Activated CD4-positive, alpha-beta memory T cell treated with anti-CD3 and anti-CD28 coated beads for 36 hours (primary cell): Measurements from ENCODE around the gene PTPRM. TPM values are rescaled to one million over a fixed set of nuclear protein-coding genes. Genes with fewer than 3 reads are reported as not detected.

Experiments used
- CTCF ChIA-PET: fragments of 350-600 bp; sonication (Branson Sonifier 250); formaldehyde crosslinking; loops from one replicate; lab custom pipeline; 2021; ENCODE audit warnings: antibody characterized with exemption, inconsistent platforms; lab: Charles Lee
- POLR2A ChIA-PET: fragments of 350-600 bp; sonication (Branson Sonifier 250); formaldehyde crosslinking; loops from one replicate; lab custom pipeline; 2021; ENCODE audit warnings: antibody characterized with exemption; lab: Charles Lee
- DNase-seq: peaks from one replicate; pipeline ENCODE4 v3.0.0-alpha.2; 2020
- H3K27ac Mint-ChIP-seq: one replicate; pipeline ENCODE4 v1.8.0; 2021; ENCODE audit warnings: mixed read lengths
- H3K27me3 Mint-ChIP-seq: one replicate; pipeline ENCODE4 v1.8.0; 2021; ENCODE audit warnings: mixed read lengths
- H3K36me3 Mint-ChIP-seq: one replicate; pipeline ENCODE4 v1.8.0; 2021; ENCODE audit warnings: mixed read lengths
- H3K4me1 Mint-ChIP-seq: one replicate; pipeline ENCODE4 v1.8.0; 2021; ENCODE audit warnings: low read depth, mixed read lengths
- H3K4me3 Mint-ChIP-seq: one replicate; pipeline ENCODE4 v1.8.0; 2021; ENCODE audit warnings: mild to moderate bottlenecking, mixed read lengths
- H3K9me3 Mint-ChIP-seq: one replicate; pipeline ENCODE4 v1.8.0; 2021; ENCODE audit warnings: mixed read lengths
- intact Hi-C: fragments of 100-400 bp; cut with micrococcal nuclease; formaldehyde crosslinking; loops from one replicate; pipeline ENCODE4 v1.15.1; 2023
- total RNA-seq, 2 experiments: library from RNA; stranded (reverse); gene quantifications; one replicate each; pipeline ENCODE4 v1.2.3, GENCODE V29; 2021

Gene PTPRM
- total RNA-seq, 2 experiments from 2014 or later: 7.0 to 8.6 TPM

DNA sequence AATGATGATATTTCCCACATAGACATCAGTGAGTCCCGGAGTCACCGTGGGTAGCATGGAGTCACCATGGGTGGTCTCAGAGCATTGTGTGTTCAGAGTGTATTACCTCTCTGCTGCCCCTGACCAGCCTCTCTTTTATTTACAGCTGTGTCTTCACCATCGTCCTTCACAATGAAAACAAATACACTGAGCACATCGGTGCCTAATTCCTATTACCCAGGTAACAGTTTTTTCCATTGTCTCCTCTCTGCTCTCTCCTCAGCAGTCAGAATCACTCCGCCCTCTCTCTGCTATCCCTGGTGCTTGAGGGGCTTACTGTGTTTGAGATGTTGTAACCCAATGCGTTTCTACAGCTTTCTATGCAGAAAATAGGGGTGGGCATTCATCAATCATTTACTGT is 680.6 kb downstream of the PTPRM start:
- H3K27me3 Mint-ChIP-seq: no peaks in the 10 kb centered on the region
- ChIA-PET POLR2A (no interaction called here), CTCF (no interaction called here)
- no peaks in the 10 kb centered on the region for H3K36me3 Mint-ChIP-seq
- H3K9me3 Mint-ChIP-seq: peaks cover 3% of the 10 kb centered on the region
- H3K27ac Mint-ChIP-seq: no peak overlapping the region
- intact Hi-C loops: no loop called here
- no peaks in the 10 kb centered on the region for H3K4me1 Mint-ChIP-seq
- no peak overlapping the region for H3K4me3 Mint-ChIP-seq
- DNase-seq: no peak

- POLR2A ChIA-PET: no interaction called here
- H3K4me1 Mint-ChIP-seq: no peaks in the 10 kb centered on the region
- peaks cover 3% of the 10 kb centered on the region for H3K9me3 Mint-ChIP-seq
- intact Hi-C loops: no loop called here
- no peak overlapping the region for H3K4me3 Mint-ChIP-seq
- H3K27ac Mint-ChIP-seq: no peak overlapping the region
- H3K36me3 Mint-ChIP-seq: no peaks in the 10 kb centered on the region
- DNase-seq: no peak
- H3K27me3 Mint-ChIP-seq: no peaks in the 10 kb centered on the region
- CTCF ChIA-PET: no interaction called here
Measured at GRCh38 chr18:8248576-8248975, 681.5 kb downstream of the PTPRM start.

GRCh38 chr18:8249811-8250210 is 682.7 kb downstream of the PTPRM start:
- Mint-ChIP-seq H3K27ac (no peak overlapping the region), H3K4me3 (no peak overlapping the region), H3K36me3 (no peaks in the 10 kb centered on the region), H3K9me3 (no peaks in the 10 kb centered on the region), H3K4me1 (no peaks in the 10 kb centered on the region), H3K27me3 (no peaks in the 10 kb centered on the region)
- DNase-seq: no peak
- ChIA-PET POLR2A (no interaction called here), CTCF (no interaction called here)
- intact Hi-C loops: no loop called here

- H3K36me3 Mint-ChIP-seq: no peaks in the 10 kb centered on the region
- ChIA-PET POLR2A (no interaction called here), CTCF (no interaction called here)
- H3K4me3 Mint-ChIP-seq: no peak overlapping the region
- H3K9me3 Mint-ChIP-seq: no peaks in the 10 kb centered on the region
- H3K27ac Mint-ChIP-seq: no peak overlapping the region
- H3K4me1 Mint-ChIP-seq: no peaks in the 10 kb centered on the region
- intact Hi-C loops: no loop called here
- no peaks in the 10 kb centered on the region for H3K27me3 Mint-ChIP-seq
- no peak for DNase-seq
Measured at GRCh38 chr18:8252371-8252770, 685.3 kb downstream of the PTPRM start.

DNA sequence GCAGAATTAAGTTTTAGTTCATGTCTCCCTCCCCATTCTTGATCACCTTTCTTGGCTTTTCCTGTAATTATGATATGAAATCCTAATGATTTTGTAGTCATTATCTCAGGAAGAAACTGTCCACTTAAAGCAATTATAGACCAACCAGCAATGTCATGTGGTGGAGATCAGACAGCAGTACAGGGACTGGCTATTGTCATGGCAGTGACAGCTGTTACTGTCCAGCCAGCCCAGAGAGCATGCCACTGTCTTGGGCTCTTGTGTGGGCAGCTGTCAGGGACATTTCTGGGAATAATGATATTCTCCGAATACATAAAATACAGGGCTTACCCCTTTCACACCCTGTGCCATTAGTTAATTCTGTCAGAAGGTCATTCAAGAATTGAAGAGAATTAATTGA is 686.8 kb downstream of the PTPRM start:
- ChIA-PET CTCF (no interaction called here), POLR2A (no interaction called here)
- intact Hi-C loops: no loop called here

GRCh38 chr18:8254654-8255053 is 687.5 kb downstream of the PTPRM start:
- H3K36me3 Mint-ChIP-seq: no peaks in the 10 kb centered on the region
- H3K27me3 Mint-ChIP-seq: no peaks in the 10 kb centered on the region
- POLR2A ChIA-PET: no interaction called here
- intact Hi-C loops: no loop called here
- H3K27ac Mint-ChIP-seq: no peak overlapping the region
- no peaks in the 10 kb centered on the region for H3K4me1 Mint-ChIP-seq
- CTCF ChIA-PET: no interaction called here
- no peak for DNase-seq
- H3K4me3 Mint-ChIP-seq: no peak overlapping the region
- no peaks in the 10 kb centered on the region for H3K9me3 Mint-ChIP-seq

More for the DNA sequence above, 686.8 kb downstream of the PTPRM start:
- Mint-ChIP-seq H3K4me3 (no peak overlapping the region), H3K4me1 (no peaks in the 10 kb centered on the region), H3K36me3 (no peaks in the 10 kb centered on the region), H3K9me3 (no peaks in the 10 kb centered on the region), H3K27ac (no peak overlapping the region), H3K27me3 (no peaks in the 10 kb centered on the region)
- DNase-seq: no peak

DNA sequence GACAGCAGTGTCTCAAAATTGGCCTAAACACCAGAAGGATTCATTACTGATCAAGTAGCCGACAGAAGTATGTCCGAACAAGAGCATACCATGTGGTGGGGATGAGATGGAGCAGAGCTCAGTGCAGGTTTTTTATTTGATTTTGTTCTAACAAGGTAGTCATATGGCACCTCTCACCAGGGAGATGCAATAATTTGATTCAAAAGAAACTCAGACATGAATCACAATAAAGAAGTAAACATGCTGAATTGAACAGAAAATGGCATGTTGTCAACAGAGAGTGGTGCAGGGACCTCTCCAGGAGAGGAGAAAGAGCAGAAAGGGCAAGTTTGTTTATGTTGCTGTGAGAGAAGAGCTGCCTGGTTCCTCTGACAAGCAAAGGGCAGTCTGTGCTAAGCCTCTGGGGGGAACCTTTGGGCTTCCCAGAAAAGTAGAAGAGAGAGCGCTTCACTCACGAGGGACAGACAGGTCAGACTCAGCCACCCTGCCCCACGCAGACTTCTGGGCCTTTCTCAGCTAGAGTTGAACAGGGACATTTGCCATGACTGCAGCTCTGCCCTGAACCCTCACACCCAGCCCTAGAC is 690.8 kb downstream of the PTPRM start:
- H3K4me1 Mint-ChIP-seq: no peaks in the 10 kb centered on the region
- ChIA-PET POLR2A (no interaction called here), CTCF (no interaction called here)
- intact Hi-C loops: no loop called here
- no peaks in the 10 kb centered on the region for H3K27me3 Mint-ChIP-seq
- H3K9me3 Mint-ChIP-seq: no peaks in the 10 kb centered on the region
- H3K27ac Mint-ChIP-seq: no peak overlapping the region
- no peak for DNase-seq
- H3K4me3 Mint-ChIP-seq: no peak overlapping the region
- no peaks in the 10 kb centered on the region for H3K36me3 Mint-ChIP-seq

DNA sequence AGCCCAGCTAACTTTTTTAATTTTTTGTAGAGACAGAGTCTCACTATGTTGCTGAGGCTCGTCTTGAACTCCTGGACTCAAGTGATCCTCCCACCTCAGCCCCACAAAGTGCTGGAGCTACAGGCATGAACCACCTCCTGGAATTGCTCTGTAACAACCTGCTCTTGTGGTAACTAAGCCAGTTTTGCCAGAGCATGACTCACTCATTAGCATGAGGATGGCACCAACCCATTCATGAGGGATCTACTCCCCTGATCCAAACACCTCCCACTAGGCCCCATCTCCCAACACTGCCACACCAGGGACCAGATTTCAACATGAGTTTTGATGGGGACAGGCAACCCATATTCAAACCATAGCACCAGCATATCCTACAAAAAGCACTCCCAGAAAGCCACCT is 693.2 kb downstream of the PTPRM start:
- H3K4me3 Mint-ChIP-seq: no peak overlapping the region
- H3K36me3 Mint-ChIP-seq: no peaks in the 10 kb centered on the region
- CTCF ChIA-PET: no interaction called here

DNA sequence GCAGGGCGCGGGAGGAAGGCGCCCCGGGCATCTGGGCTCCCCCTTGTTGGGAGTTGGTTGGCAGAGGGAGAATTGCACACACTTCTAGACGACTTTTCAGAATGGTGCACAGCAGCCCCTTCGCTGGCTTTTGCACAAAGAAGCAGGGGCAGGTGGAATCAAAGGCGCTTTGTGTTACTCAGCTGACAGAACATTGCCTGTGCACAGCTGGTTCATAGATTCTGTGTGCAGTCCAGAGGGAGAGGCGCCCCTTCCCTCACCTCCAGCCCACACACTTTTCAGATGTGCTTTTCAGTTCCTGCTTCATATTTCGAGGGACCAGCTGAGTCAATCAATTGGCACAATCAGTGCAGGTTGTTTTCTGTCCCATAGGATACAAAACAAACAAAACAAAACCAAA is 693.7 kb downstream of the PTPRM start:
- Mint-ChIP-seq H3K9me3 (no peaks in the 10 kb centered on the region), H3K4me3 (no peak overlapping the region), H3K4me1 (no peaks in the 10 kb centered on the region), H3K27ac (no peak overlapping the region), H3K36me3 (no peaks in the 10 kb centered on the region), H3K27me3 (no peaks in the 10 kb centered on the region)
- intact Hi-C loops: no loop called here
- ChIA-PET CTCF (no interaction called here), POLR2A (no interaction called here)
- DNase-seq: no peak

More for the DNA sequence above, 693.2 kb downstream of the PTPRM start:
- intact Hi-C loops: no loop called here
- no peak for DNase-seq
- Mint-ChIP-seq H3K27me3 (no peaks in the 10 kb centered on the region), H3K27ac (no peak overlapping the region), H3K4me1 (no peaks in the 10 kb centered on the region), H3K9me3 (no peaks in the 10 kb centered on the region)
- POLR2A ChIA-PET: no interaction called here

GRCh38 chr18:8261651-8262091 is 694.6 kb downstream of the PTPRM start:
- no peaks in the 10 kb centered on the region for H3K27me3 Mint-ChIP-seq
- POLR2A ChIA-PET: no interaction called here
- no peaks in the 10 kb centered on the region for H3K9me3 Mint-ChIP-seq
- intact Hi-C loops: no loop called here
- no peak overlapping the region for H3K27ac Mint-ChIP-seq
- CTCF ChIA-PET: no interaction called here
- no peak overlapping the region for H3K4me3 Mint-ChIP-seq
- DNase-seq: no peak
- no peaks in the 10 kb centered on the region for H3K4me1 Mint-ChIP-seq
- H3K36me3 Mint-ChIP-seq: no peaks in the 10 kb centered on the region

DNA sequence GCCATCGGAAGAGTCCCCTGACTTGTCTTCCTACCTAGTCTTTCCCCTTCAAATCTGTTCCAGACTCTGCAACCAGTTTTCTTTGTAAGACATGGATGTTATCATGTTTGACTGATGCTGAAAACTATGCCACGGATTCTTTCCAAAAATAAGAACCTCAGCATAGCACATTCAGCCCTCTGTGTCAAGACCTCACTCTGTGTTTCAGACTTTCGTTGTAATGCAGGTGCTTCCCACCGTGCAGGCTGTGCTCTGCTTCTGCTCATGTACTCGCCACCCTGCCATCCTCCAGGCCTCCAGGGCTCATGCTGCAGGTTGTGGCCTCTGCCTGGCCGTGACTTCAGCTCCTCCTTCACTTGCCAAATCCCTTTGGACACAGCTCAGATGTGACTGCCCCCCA is 695.1 kb downstream of the PTPRM start:
- intact Hi-C loops: no loop called here
- Mint-ChIP-seq H3K9me3 (no peaks in the 10 kb centered on the region), H3K4me3 (no peak overlapping the region), H3K27me3 (no peaks in the 10 kb centered on the region), H3K27ac (no peak overlapping the region), H3K36me3 (no peaks in the 10 kb centered on the region), H3K4me1 (no peaks in the 10 kb centered on the region)
- DNase-seq: no peak
- ChIA-PET CTCF (no interaction called here), POLR2A (no interaction called here)

DNA sequence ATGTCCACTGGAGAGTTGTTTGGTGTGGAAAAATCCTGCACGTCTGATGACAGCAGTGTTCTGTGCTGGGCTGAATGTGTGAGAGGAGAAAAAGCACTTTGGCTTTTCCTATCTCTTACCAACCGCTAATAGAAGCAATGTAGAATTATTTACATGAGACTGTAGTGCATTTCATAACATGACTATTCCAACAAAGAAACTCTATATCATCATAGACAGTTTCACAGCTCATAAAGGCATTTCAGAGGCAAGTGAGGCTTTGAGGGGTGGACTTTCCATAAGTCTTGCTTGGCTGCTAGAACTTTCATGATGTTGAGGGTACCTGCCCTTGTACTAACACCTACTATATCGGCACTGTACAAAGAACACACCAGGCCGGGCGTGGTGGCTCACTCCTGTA is 697.0 kb downstream of the PTPRM start:
- Mint-ChIP-seq H3K4me3 (no peak overlapping the region), H3K4me1 (no peaks in the 10 kb centered on the region), H3K27me3 (no peaks in the 10 kb centered on the region), H3K9me3 (no peaks in the 10 kb centered on the region), H3K36me3 (no peaks in the 10 kb centered on the region), H3K27ac (no peak overlapping the region)
- CTCF ChIA-PET: no interaction called here
- DNase-seq: no peak
- intact Hi-C loops: no loop called here
- POLR2A ChIA-PET: no interaction called here

GRCh38 chr18:8264861-8265411 is 697.8 kb downstream of the PTPRM start:
- no peak overlapping the region for H3K27ac Mint-ChIP-seq
- H3K27me3 Mint-ChIP-seq: no peaks in the 10 kb centered on the region
- H3K36me3 Mint-ChIP-seq: no peaks in the 10 kb centered on the region
- no peaks in the 10 kb centered on the region for H3K4me1 Mint-ChIP-seq
- no peak overlapping the region for H3K4me3 Mint-ChIP-seq
- POLR2A ChIA-PET: no interaction called here
- CTCF ChIA-PET: no interaction called here
- intact Hi-C loops: no loop called here
- H3K9me3 Mint-ChIP-seq: no peaks in the 10 kb centered on the region
- no peak for DNase-seq
